Neural progenitor cell (in vitro differentiated cells): ENCODE measurements around the gene TRHDE. TPM values are rescaled to one million over a fixed set of nuclear protein-coding genes. Genes with fewer than 3 reads are reported as not detected.

Experiments
- DNase-seq: peaks from one replicate; pipeline ENCODE4 v3.0.0-alpha.2; 2016; ENCODE audit warnings: low spot score
- H2AFZ ChIP-seq: fragments of 200-600 bp; sonication (generic); replicated peaks from 2 replicates; pipeline ENCODE4 v1.6.1; 2016; ENCODE audit warnings: antibody characterized with exemption
- H3F3A ChIP-seq: fragments of 200-600 bp; sonication (generic); 2 replicates; pipeline ENCODE4 v1.6.1; 2016; ENCODE audit warnings: antibody characterized with exemption, low read depth
- H3K27ac ChIP-seq: fragments of 200-600 bp; sonication (generic); 2 replicates; pipeline ENCODE4 v1.5.1; 2016; ENCODE audit warnings: mild to moderate bottlenecking
- H3K27me3 ChIP-seq: fragments of 200-600 bp; sonication (generic); 2 replicates; pipeline ENCODE4 v1.6.1; 2016; ENCODE audit warnings: mild to moderate bottlenecking, moderate library complexity
- H3K36me3 ChIP-seq: fragments of 200-600 bp; sonication (generic); 2 replicates; pipeline ENCODE4 v1.5.1; 2016
- H3K4me1 ChIP-seq: fragments of 200-600 bp; sonication (generic); 2 replicates; pipeline ENCODE4 v1.6.1; 2016; ENCODE audit warnings: mixed run types
- H3K4me2 ChIP-seq: fragments of 200-600 bp; sonication (generic); 2 replicates; pipeline ENCODE4 v1.6.1; 2016
- H3K4me3 ChIP-seq: fragments of 200-600 bp; sonication (generic); 2 replicates; pipeline ENCODE4 v1.5.1; 2016
- H3K79me2 ChIP-seq: fragments of 200-600 bp; sonication (generic); 2 replicates; pipeline ENCODE4 v1.6.1; 2016; ENCODE audit warnings: low read depth
- H3K9ac ChIP-seq: fragments of 200-600 bp; sonication (generic); 2 replicates; pipeline ENCODE4 v1.6.1; 2016
- H3K9me3 ChIP-seq: fragments of 200-600 bp; sonication (generic); 2 replicates; pipeline ENCODE4 v1.5.1; 2016; ENCODE audit warnings: low read depth
- H4K20me1 ChIP-seq: fragments of 200-600 bp; sonication (generic); 2 replicates; pipeline ENCODE4 v1.6.1; 2016; ENCODE audit warnings: low read depth
- H3K27ac Mint-ChIP-seq: 3 replicates; pipeline ENCODE4 v1.8.0; 2021; ENCODE audit warnings: mixed read lengths
- H3K27me3 Mint-ChIP-seq: 2 replicates; pipeline ENCODE4 v1.8.0; 2022; ENCODE audit warnings: low read depth, mild to moderate bottlenecking, inconsistent platforms, moderate library complexity, mixed read lengths; ENCODE audit not compliant: insufficient read depth
- H3K36me3 Mint-ChIP-seq: 3 replicates; pipeline ENCODE4 v1.8.0; 2021; ENCODE audit warnings: mixed read lengths
- H3K4me1 Mint-ChIP-seq: 3 replicates; pipeline ENCODE4 v1.8.0; 2021; ENCODE audit warnings: mixed read lengths
- H3K4me3 Mint-ChIP-seq: 3 replicates; pipeline ENCODE4 v1.8.0; 2021; ENCODE audit warnings: mild to moderate bottlenecking, moderate library complexity, mixed read lengths
- H3K9me3 Mint-ChIP-seq: 3 replicates; pipeline ENCODE4 v1.8.0; 2020; ENCODE audit warnings: mixed read lengths
- CTCF ChIP-seq: fragments of 200-600 bp; sonication (generic); IDR thresholded peaks from 2 replicates; pipeline ENCODE4 v1.5.1; 2017; ENCODE audit warnings: antibody characterized with exemption, mild to moderate bottlenecking
- EZH2 ChIP-seq: fragments of 200-600 bp; sonication (generic); IDR thresholded peaks from 2 replicates; pipeline ENCODE4 v1.6.1; 2017; ENCODE audit warnings: antibody characterized with exemption, mild to moderate bottlenecking, moderate library complexity
- EZH2phosphoT487 ChIP-seq: fragments of 200-600 bp; sonication (generic); IDR thresholded peaks from 2 replicates; pipeline ENCODE4 v1.6.1; 2017; ENCODE audit warnings: antibody characterized with exemption
- total RNA-seq: library from RNA; depleted of rRNA; stranded (reverse); fragments of >200 nt; gene quantifications from 2 replicates; pipeline ENCODE4 v1.2.3, GENCODE V29; 2015; ENCODE audit warnings: low replicate concordance

The TRHDE gene
- total RNA-seq, 1 donor from 2014 or later = 4.5 TPM

- Histone ChIP-seq H3K36me3 (no peaks in the 10 kb centered on the region), H3K79me2 (no peaks in the 10 kb centered on the region), H3K4me2 (peak overlapping the region; percentile 91), H3K27me3 (peaks cover 71% of the 10 kb centered on the region), H3K4me1 (peaks cover 18% of the 10 kb centered on the region), H3K4me3 (peak overlapping the region; percentile 57), H3K27ac (no peak overlapping the region), H3K9ac (no peak overlapping the region), H2AFZ (peak overlapping the region; percentile 95), H4K20me1 (no peaks in the 10 kb centered on the region), H3K9me3 (no peaks in the 10 kb centered on the region), H3F3A (peaks cover 12% of the 10 kb centered on the region)
- Mint-ChIP-seq H3K9me3 (no peaks in the 10 kb centered on the region), H3K27ac (no peak overlapping the region), H3K36me3 (no peaks in the 10 kb centered on the region), H3K4me3 (peak overlapping the region; percentile 96), H3K4me1 (peaks cover 29% of the 10 kb centered on the region), H3K27me3 (peaks cover 30% of the 10 kb centered on the region)
- peak; percentile 56 for DNase-seq
- TF ChIP-seq EZH2phosphoT487 (peak; percentile 96), EZH2 (peak; percentile 85), CTCF (no peak)
Observed at GRCh38 chr12:72272731-72273498, 745 bp downstream of the TRHDE start.

GRCh38 chr12:72273499-72273837, 1.3 kb downstream of the TRHDE start:
- peaks cover 18% of the 10 kb centered on the region for H3K4me1 ChIP-seq
- H3K79me2 ChIP-seq = no peaks in the 10 kb centered on the region

GRCh38 chr12:72273851-72274351, 1.7 kb downstream of the TRHDE start:
- no peak overlapping the region for H3K27ac Mint-ChIP-seq
- no peaks in the 10 kb centered on the region for H4K20me1 ChIP-seq
- TF ChIP-seq EZH2 (no peak), EZH2phosphoT487 (no peak), CTCF (no peak)
- no peaks in the 10 kb centered on the region for H3K9me3 ChIP-seq
- no peaks in the 10 kb centered on the region for H3K36me3 ChIP-seq
- H3K4me3 ChIP-seq = peak overlapping the region; percentile 57
- no peak for DNase-seq
- no peak overlapping the region for H3K9ac ChIP-seq
- peaks cover 30% of the 10 kb centered on the region for H3K27me3 Mint-ChIP-seq
- H3K79me2 ChIP-seq = no peaks in the 10 kb centered on the region
- no peaks in the 10 kb centered on the region for H3K36me3 Mint-ChIP-seq
- H3K9me3 Mint-ChIP-seq = no peaks in the 10 kb centered on the region
- peak overlapping the region; percentile 86 for H3K4me3 Mint-ChIP-seq
- H3K4me2 ChIP-seq = peak overlapping the region; percentile 91
- peak overlapping the region; percentile 95 for H2AFZ ChIP-seq
- H3K27me3 ChIP-seq = peaks cover 71% of the 10 kb centered on the region
- H3F3A ChIP-seq = peaks cover 12% of the 10 kb centered on the region
- H3K4me1 Mint-ChIP-seq = peaks cover 29% of the 10 kb centered on the region
- peaks cover 18% of the 10 kb centered on the region for H3K4me1 ChIP-seq
- H3K27ac ChIP-seq = no peak overlapping the region

More at GRCh38 chr12:72273499-72273837, 1.3 kb downstream of the TRHDE start:
- Histone ChIP-seq H3K9ac (no peak overlapping the region), H2AFZ (peak overlapping the region; percentile 95), H4K20me1 (no peaks in the 10 kb centered on the region), H3K36me3 (no peaks in the 10 kb centered on the region), H3F3A (peaks cover 12% of the 10 kb centered on the region), H3K4me3 (peak overlapping the region; percentile 57), H3K4me2 (peak overlapping the region; percentile 91), H3K27me3 (peaks cover 71% of the 10 kb centered on the region), H3K9me3 (no peaks in the 10 kb centered on the region), H3K27ac (no peak overlapping the region)
- peaks cover 30% of the 10 kb centered on the region for H3K27me3 Mint-ChIP-seq
- no peaks in the 10 kb centered on the region for H3K9me3 Mint-ChIP-seq
- DNase-seq = peak; percentile 15
- no peaks in the 10 kb centered on the region for H3K36me3 Mint-ChIP-seq
- H3K27ac Mint-ChIP-seq = no peak overlapping the region
- peaks cover 29% of the 10 kb centered on the region for H3K4me1 Mint-ChIP-seq
- TF ChIP-seq EZH2phosphoT487 (no peak), EZH2 (peak; percentile 88), CTCF (no peak)
- H3K4me3 Mint-ChIP-seq = peak overlapping the region; percentile 86
